ENCODE measurements around the gene SNCAIP.

Gene SNCAIP

DNA sequence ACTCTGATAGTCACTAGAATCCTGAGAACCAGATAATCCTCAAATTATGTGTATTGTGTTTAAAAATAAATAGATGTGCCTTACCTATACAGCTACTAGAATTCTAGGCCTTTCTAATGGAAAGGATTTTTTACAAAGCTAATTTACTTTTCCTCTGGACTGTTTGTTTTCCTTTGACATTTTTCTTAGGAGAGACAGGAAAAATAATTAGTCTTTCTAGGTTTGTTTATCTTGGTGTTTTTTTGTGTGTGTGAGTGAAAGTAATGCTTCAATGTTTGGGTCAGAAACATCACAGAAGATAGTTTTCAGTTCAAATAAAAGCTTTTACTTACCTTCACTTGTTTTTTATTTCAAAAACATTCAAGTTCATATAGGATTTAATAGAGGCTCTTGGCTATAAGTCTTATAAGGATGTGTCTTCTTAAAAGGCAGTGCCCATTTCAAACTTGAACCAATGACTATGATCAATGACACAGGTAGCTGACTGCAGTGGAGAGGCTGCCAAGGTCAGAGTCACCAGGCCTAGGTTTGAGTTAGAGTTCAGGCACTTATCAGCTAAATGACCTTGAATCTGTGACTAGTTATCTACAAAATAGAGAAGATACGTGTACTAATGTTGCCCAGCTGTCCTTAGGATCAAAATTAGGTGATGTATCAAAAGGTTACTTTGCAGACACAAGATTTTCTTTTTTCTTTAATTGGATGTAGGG, 92.8 kb downstream of the SNCAIP start:
- no peaks in the 10 kb centered on the region for H3K9me3 Mint-ChIP-seq
- H3K27me3 Mint-ChIP-seq, result no peaks in the 10 kb centered on the region
- H3K27ac Mint-ChIP-seq, result no peak overlapping the region
- peaks cover 5% of the 10 kb centered on the region for H3K4me1 Mint-ChIP-seq (ENCODE audit: low read depth)
- intact Hi-C loops (cut with micrococcal nuclease), result no loop called here
- no peak overlapping the region for H3K4me3 Mint-ChIP-seq
- H3K36me3 Mint-ChIP-seq (ENCODE audit: low read depth), result no peaks in the 10 kb centered on the region

GRCh38 chr5:122405751-122406150, 93.7 kb downstream of the SNCAIP start:
- no peaks in the 10 kb centered on the region for H3K36me3 Mint-ChIP-seq (ENCODE audit: low read depth)
- no peak overlapping the region for H3K27ac Mint-ChIP-seq
- no peaks in the 10 kb centered on the region for H3K9me3 Mint-ChIP-seq
- H3K4me3 Mint-ChIP-seq, result no peak overlapping the region
- H3K4me1 Mint-ChIP-seq (ENCODE audit: low read depth), result peaks cover 5% of the 10 kb centered on the region
- no peaks in the 10 kb centered on the region for H3K27me3 Mint-ChIP-seq
- intact Hi-C loops (cut with micrococcal nuclease), result no loop called here

- H3K4me1 Mint-ChIP-seq (ENCODE audit: low read depth), result peaks cover 5% of the 10 kb centered on the region
- no peak overlapping the region for H3K4me3 Mint-ChIP-seq
- no peaks in the 10 kb centered on the region for H3K36me3 Mint-ChIP-seq (ENCODE audit: low read depth)
- no peaks in the 10 kb centered on the region for H3K27me3 Mint-ChIP-seq
- intact Hi-C loops (cut with micrococcal nuclease), result no loop called here
- no peaks in the 10 kb centered on the region for H3K9me3 Mint-ChIP-seq
- no peak overlapping the region for H3K27ac Mint-ChIP-seq
These were observed 94.1 kb downstream of the SNCAIP start for GRCh38 chr5:122406181-122406580.

- Mint-ChIP-seq H3K27ac (no peak overlapping the region), H3K4me1 (ENCODE audit: low read depth) (peaks cover 5% of the 10 kb centered on the region), H3K36me3 (ENCODE audit: low read depth) (no peaks in the 10 kb centered on the region), H3K4me3 (no peak overlapping the region), H3K27me3 (peaks cover 7% of the 10 kb centered on the region), H3K9me3 (no peaks in the 10 kb centered on the region)
- intact Hi-C loops (cut with micrococcal nuclease), result no loop called here
These were observed 96.7 kb downstream of the SNCAIP start for GRCh38 chr5:122408592-122409224.

DNA sequence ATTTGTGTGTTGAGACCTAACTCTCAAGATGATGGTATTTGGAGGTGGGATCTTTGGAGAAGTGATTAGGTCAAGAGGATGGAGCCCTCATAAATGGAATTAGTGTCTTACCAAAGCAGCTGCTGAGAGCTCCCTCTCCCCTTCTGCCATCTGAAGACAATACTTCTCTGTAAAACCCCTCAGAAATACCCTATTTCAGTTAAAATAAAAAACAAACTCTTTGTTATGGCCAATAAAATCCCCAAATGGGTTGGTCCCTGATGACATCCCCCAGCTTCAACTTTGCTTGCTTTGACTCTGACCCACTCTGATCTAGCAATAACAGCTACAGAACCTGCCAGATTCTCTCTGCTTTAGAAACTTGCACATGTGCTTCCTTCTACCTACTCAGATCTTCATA, 100.9 kb downstream of the SNCAIP start:
- Mint-ChIP-seq H3K4me1 (ENCODE audit: low read depth) (peaks cover 5% of the 10 kb centered on the region), H3K9me3 (no peaks in the 10 kb centered on the region), H3K27ac (no peak overlapping the region), H3K4me3 (no peak overlapping the region), H3K27me3 (peaks cover 8% of the 10 kb centered on the region), H3K36me3 (ENCODE audit: low read depth) (no peaks in the 10 kb centered on the region)
- intact Hi-C loops (cut with micrococcal nuclease), result no loop called here

GRCh38 chr5:122413722-122414121, 101.7 kb downstream of the SNCAIP start:
- Mint-ChIP-seq H3K27me3 (peaks cover 8% of the 10 kb centered on the region), H3K27ac (no peak overlapping the region), H3K4me3 (no peak overlapping the region), H3K4me1 (ENCODE audit: low read depth) (peaks cover 3% of the 10 kb centered on the region), H3K9me3 (no peaks in the 10 kb centered on the region), H3K36me3 (ENCODE audit: low read depth) (no peaks in the 10 kb centered on the region)
- intact Hi-C loops (cut with micrococcal nuclease), result loop anchor here (2.0 kb wide), 1 partner anchor 221 kb away; no protein-coding TSS in a partner anchor

GRCh38 chr5:122415030-122415800, 103.2 kb downstream of the SNCAIP start:
- Mint-ChIP-seq H3K36me3 (ENCODE audit: low read depth) (no peaks in the 10 kb centered on the region), H3K27ac (no peak overlapping the region), H3K4me3 (no peak overlapping the region), H3K9me3 (no peaks in the 10 kb centered on the region), H3K4me1 (ENCODE audit: low read depth) (no peaks in the 10 kb centered on the region), H3K27me3 (peaks cover 8% of the 10 kb centered on the region)
- intact Hi-C loops (cut with micrococcal nuclease), result loop anchor here (1.0 to 2.0 kb wide), 2 partner anchors 219 to 222 kb away; no protein-coding TSS in a partner anchor

DNA sequence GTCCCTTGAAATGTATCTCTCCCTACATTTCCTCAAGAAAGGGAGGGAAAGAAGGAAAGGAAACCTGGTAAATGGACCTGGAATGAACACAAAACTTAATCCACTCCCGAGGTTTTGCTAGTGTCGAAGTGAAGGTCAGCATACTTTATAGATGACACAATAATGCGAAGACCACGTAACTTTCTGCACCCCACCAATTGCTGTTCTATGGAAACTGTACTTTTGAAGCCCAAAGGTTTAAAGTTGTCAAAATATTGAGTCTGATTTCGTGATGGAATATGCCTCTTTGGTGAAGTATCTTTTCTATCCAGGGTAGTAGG, 103.7 kb downstream of the SNCAIP start:
- no peak overlapping the region for H3K27ac Mint-ChIP-seq
- intact Hi-C loops (cut with micrococcal nuclease), result loop anchor here (1.0 to 2.0 kb wide), 2 partner anchors 219 to 223 kb away; no protein-coding TSS in a partner anchor
- H3K4me1 Mint-ChIP-seq (ENCODE audit: low read depth), result no peaks in the 10 kb centered on the region
- H3K4me3 Mint-ChIP-seq, result no peak overlapping the region
- peaks cover 8% of the 10 kb centered on the region for H3K27me3 Mint-ChIP-seq
- H3K9me3 Mint-ChIP-seq, result no peaks in the 10 kb centered on the region
- H3K36me3 Mint-ChIP-seq (ENCODE audit: low read depth), result no peaks in the 10 kb centered on the region

- Mint-ChIP-seq H3K4me1 (ENCODE audit: low read depth) (no peaks in the 10 kb centered on the region), H3K27ac (no peak overlapping the region), H3K9me3 (no peaks in the 10 kb centered on the region), H3K4me3 (no peak overlapping the region), H3K27me3 (peaks cover 2% of the 10 kb centered on the region), H3K36me3 (ENCODE audit: low read depth) (no peaks in the 10 kb centered on the region)
- intact Hi-C loops (cut with micrococcal nuclease), result no loop called here
These were observed 107.3 kb downstream of the SNCAIP start for GRCh38 chr5:122419142-122419894.

DNA sequence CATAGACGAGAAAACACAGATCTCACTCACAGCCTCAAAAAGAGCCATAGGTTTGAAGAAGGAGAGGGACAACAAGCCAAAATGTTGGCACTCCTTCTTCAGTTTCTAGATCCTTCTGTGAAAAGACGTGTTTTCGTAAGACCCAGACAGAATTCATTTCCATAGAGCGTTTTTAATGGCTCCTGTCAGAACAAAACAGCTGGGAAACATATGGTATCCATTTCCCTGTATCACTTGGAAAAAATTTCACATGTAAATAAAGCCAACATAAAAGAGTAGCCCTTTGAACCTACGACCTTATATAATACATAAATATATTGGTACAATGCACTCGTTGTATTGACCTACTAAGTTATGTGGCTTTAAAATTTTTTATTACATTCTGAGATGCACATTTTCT, 108.1 kb downstream of the SNCAIP start:
- no peaks in the 10 kb centered on the region for H3K27me3 Mint-ChIP-seq
- H3K4me3 Mint-ChIP-seq, result no peak overlapping the region
- no peak overlapping the region for H3K27ac Mint-ChIP-seq
- no peaks in the 10 kb centered on the region for H3K36me3 Mint-ChIP-seq (ENCODE audit: low read depth)
- intact Hi-C loops (cut with micrococcal nuclease), result no loop called here
- H3K4me1 Mint-ChIP-seq (ENCODE audit: low read depth), result no peaks in the 10 kb centered on the region
- H3K9me3 Mint-ChIP-seq, result no peaks in the 10 kb centered on the region

GRCh38 chr5:122420537-122421236, 108.7 kb downstream of the SNCAIP start:
- H3K4me1 Mint-ChIP-seq (ENCODE audit: low read depth), result no peaks in the 10 kb centered on the region

GRCh38 chr5:122421374-122422079, 109.5 kb downstream of the SNCAIP start:
- Mint-ChIP-seq H3K4me3 (no peak overlapping the region), H3K36me3 (ENCODE audit: low read depth) (no peaks in the 10 kb centered on the region), H3K9me3 (no peaks in the 10 kb centered on the region), H3K27ac (no peak overlapping the region), H3K27me3 (no peaks in the 10 kb centered on the region), H3K4me1 (ENCODE audit: low read depth) (no peaks in the 10 kb centered on the region)
- intact Hi-C loops (cut with micrococcal nuclease), result no loop called here

More at GRCh38 chr5:122420537-122421236, 108.7 kb downstream of the SNCAIP start:
- H3K4me3 Mint-ChIP-seq, result no peak overlapping the region
- no peaks in the 10 kb centered on the region for H3K27me3 Mint-ChIP-seq
- no peak overlapping the region for H3K27ac Mint-ChIP-seq
- H3K9me3 Mint-ChIP-seq, result no peaks in the 10 kb centered on the region
- H3K36me3 Mint-ChIP-seq (ENCODE audit: low read depth), result no peaks in the 10 kb centered on the region
- intact Hi-C loops (cut with micrococcal nuclease), result no loop called here

GRCh38 chr5:122423221-122423620, 111.2 kb downstream of the SNCAIP start:
- Mint-ChIP-seq H3K36me3 (ENCODE audit: low read depth) (no peaks in the 10 kb centered on the region), H3K4me3 (no peak overlapping the region), H3K9me3 (no peaks in the 10 kb centered on the region)

More at GRCh38 chr5:122423221-122423620, 111.2 kb downstream of the SNCAIP start:
- Mint-ChIP-seq H3K4me1 (ENCODE audit: low read depth) (no peaks in the 10 kb centered on the region), H3K27ac (no peak overlapping the region), H3K27me3 (no peaks in the 10 kb centered on the region)
- intact Hi-C loops (cut with micrococcal nuclease), result no loop called here

Data from dendritic cell treated with granulocyte-macrophage colony-stimulating factor and Interleukin-4, amounts not matched to agents 40 ng/mL and 50 ng/mL, for 4 days (primary cell).